HG03064 (cell line): ENCODE results near the gene MACF1.
"Not testable (repeated sequence)": the region's sequence is repeated elsewhere in the genome, so short reads cannot be mapped to it uniquely, and the experiment has no call there.

ENCODE experiments used
- ATAC-seq: cut with Tn5 transposase; IDR thresholded peaks from one replicate; pipeline ENCODE4 v1.9.1; 2021; ENCODE audit warnings: low read depth; ENCODE audit not compliant: unreplicated experiment

The MACF1 gene

GRCh38 chr1:39204441-39205081 is at the start of gene MACF1:
TSS of gene MACF1 (plus strand) at chr1:39204695. CDS start at chr1:39205023, 328 bp downstream.
- ATAC-seq: no peak

DNA sequence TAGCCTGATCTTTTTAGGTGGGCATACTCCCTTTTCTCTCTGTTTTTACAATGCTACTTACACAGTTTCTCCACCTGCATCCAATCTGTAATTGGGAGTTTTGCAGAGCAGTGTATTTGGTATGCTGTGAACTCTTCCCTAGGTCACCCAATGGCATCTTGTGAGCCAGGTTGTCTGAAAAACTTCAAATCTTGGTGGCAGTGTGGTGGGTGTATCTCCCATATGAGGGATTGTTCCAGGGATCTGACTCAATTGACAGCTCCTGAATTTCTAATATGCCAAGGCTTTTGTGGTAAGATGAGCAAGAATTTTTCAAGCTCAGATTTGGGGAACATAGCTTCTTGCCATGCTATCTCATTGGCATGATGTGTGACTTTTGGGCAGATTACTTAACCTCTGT is 47.2 kb upstream of the MACF1 start:
- no peak for ATAC-seq

DNA sequence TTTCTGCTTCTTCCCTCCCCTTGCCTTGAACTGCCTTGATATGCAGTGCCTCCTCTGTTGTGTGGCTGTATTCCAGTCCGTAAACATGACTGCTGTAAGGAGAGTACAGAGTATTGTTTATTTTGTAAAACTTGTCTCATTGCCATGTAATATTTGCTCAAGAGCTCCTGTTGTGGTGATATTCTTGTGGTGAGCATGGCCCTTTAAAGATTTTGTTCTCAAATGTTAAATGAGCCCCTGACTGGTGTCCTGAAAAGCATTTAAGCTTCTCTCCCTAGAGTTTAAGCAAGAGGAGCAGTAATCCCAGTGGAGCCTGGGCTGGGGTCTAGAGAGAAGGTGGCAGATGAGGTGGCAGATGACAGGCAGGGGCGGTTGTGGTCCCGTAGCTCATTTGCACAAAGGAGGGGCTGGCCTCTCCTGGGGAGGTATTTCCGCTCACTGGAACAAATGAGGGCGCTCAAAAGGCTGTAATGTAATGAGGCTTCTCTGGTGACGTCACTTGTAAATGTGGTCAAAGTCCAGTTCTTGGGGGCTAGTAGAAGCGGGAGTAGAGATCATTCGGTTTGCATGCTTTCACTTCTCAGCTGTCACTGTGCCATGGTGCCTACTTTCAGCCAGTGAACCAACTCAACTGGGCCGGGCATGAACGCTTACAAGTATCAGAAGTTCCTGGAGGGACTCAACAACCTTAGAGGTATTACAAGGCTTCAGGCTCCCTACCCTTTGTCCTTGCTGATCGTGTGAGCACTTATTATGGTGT is 46.0 kb upstream of the MACF1 start:
- ATAC-seq: no peak

- no peak for ATAC-seq
Observed at GRCh38 chr1:39159224-39160036, 45.1 kb upstream of the MACF1 start.

- ATAC-seq: no peak
Observed at GRCh38 chr1:39160703-39161102, 43.8 kb upstream of the MACF1 start.

- ATAC-seq: not testable (repeated sequence)
Observed at GRCh38 chr1:39161811-39162210, 42.7 kb upstream of the MACF1 start.

DNA sequence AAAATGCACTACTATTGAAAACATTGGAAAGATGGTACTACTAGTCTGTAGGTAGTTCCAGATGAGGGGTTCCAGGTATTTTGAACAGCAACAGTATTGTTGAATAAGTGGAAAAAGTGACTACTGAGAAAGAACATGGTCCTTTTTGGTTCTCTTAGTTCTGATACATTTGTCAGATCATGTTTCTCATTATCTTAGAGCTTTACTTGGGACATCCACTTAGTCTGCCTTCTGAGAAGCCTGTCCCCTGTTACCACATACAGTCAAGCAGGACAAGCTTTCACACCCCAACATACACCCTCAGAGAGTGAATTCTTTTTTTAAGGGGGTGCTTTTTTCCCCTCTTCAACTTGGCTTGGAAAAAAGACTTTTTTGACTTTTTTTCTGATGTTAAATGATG is 41.0 kb upstream of the MACF1 start:
- no peak for ATAC-seq

DNA sequence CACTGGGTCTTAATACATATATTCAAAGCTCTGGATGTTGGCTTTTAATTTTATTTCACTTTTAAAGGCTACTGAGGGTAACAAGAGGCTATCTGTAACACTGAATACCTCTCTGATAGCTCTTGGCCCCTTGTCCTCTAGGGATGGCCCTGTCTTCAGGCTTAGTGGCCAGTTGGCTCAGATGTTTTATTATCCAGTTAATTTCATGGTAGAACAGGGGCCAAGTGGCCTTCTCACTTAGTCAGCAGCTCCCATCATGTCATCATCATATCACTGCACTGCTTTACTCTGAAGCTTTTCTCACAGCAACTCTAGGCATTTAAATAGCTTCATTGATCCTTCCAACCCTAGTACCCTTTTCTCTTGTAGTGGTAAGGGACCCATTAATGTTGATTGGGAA is 40.2 kb upstream of the MACF1 start:
- no peak for ATAC-seq

DNA sequence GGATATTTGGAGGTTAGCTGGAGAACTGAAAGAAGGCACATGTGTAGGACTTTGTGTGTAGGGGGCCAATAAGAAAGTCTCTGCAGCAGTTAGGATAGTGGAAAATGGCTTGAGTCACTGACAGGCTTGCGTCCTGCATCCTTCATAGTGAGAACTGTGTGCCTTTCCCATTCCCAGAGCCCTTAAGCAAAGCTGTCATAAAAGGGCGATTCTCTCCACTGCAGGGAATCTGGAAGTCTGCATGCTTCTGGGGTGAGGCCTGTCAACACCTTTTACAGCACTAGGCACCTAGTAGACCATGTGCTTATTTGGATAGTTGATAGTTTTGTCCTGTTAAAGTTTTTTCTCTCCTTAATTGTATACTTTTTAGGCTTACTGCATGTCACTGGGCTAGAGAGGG is 39.4 kb upstream of the MACF1 start:
- ATAC-seq: no peak

DNA sequence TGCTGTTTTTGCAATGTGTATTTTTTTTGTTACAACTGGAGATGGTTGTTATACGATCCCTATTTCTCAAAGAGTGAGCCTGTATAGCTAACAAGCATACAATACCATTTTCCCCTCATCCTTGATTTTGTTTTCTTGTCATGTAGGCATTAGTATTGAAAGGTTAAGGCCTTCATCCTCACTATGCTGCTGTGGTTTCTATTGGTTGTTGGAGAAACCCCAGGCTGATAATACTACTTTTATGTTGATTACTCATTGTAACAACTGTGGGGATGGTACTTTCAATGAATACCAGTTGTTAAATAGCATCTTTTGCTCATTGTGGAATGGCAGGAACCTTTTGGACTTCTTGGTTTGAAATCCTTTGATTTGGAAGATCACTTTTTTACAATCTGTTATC is 39.0 kb upstream of the MACF1 start:
- no peak for ATAC-seq

DNA sequence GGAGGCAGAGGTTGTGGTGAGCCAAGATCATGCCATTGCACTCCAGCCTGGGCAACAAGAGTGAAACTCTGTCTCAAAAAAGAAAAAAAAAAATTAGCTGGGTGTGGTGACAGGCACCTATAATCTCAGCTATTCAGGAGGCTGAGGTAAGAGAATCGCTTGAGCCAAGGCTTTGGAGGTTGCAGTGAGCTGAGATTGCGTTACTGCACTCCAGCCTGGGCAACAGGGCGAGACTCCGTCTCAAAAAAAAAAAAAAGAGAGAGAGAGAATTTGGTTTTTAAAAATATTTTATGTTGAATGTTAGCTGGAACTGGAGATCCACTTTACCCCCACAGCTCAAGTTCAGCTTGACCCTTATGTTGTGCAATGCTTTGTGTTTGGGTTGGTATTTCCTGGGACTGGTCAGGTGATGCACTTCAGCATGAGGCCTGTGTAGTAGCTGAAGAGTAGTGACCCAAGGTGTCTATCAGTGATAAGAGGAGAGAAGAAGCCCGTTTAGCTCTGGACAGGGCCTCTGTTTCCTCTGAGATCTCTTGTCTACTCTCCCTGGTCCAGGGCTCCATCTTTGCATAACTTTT is 36.8 kb upstream of the MACF1 start:
- ATAC-seq: no peak

GRCh38 chr1:39168301-39169080 is 36.0 kb upstream of the MACF1 start:
- ATAC-seq: no peak

DNA sequence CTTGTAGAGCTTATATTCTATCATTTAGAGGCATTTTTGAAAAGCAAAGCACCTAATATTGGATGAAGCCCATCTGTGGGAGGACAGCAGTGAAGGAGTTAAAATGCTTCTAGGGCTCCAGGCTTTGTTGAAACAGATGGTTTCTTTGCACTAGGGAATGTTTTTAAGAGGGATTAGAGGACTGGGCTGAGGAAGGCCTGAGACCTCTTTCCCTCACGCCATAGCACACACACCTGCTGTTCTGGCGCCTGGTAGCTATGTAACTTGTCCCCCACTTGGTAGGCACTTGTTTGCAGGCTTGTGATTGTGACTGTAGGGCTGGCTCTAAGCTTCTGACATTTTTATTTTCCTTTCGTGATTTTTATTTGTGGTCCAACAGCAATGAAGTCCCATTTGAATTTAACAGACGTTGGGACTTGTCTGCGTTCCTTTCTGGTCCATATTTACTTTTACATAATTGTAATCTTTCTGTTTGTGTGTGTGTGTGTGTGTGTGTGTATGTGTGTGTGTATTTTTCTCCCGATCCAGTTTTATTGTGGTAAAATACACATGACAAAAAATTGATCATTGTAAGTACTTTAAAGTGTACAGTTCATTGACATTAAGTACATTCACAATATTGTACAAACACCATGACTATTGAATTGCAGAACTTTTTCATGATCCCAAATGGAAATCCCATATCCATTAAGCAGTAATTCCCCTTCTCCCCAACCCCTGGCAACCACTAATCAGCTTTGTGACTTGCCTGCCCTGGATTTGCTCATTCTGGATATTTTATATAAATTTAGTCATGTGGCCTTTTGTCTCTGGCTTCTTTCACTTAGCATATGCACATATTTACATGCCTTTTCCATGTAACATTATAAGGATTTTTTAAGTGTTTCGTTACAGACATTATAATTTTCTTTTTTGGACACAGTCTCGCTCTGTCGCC is 33.5 kb upstream of the MACF1 start:
- no peak for ATAC-seq

DNA sequence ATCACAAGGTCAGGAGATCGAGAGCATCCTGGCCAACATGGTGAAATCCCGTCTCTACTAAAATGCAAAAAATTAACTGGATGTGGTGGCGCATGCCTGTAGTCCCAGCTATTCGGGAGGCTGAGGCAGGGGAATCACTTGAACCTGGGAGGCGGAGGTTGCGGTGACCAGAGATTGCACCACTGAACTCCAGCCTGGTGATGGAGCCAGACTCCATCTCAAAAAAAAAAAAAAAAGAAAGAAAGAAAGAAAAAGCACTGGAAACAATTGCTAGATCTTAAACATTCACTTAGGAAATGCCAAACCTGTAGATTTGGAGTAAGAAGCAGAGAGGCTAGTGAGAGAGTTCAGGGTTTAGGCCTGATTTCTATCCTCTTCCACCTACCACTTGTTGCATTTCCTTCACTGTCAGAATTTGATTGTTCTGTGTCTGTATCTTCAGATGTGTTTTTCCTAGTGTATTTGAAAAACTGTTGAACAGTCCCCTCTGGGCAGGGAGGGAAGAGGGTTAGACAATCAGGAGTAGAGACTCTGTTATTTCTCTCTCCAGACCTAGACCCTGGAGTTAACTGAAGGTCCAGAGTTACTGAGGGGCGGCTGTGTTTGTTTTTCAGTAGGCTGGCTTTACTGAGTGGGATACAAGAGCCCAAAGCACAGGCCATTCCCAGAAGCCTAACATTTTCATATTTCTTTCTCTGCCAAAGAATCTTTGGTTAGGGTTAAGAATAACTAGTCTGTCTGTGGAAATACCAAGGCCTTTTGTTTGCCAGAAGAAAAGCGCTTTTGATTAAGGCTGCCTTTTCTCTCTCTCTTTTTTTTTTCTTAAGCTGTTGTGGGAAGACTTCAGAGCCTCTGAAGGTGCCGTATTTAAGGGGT is 31.1 kb upstream of the MACF1 start:
- ATAC-seq: no peak

DNA sequence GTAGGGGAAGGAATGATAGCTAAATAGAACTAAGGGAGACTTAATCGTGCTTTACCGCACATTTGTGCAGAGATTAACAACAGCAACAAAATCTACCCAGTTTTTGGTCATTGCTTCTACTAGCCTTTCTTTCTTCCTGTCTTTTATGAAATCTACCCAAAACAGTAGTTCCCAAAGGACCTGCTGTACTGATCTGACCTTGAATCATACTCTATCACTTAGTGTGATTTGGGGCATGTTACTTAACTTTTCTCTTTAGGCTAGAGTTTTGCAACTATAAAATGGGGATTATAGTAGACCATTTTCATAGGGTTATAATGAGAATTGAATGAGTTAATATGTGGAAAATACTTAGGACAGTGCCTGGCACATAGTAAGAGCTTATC is 30.5 kb upstream of the MACF1 start:
- no peak for ATAC-seq

- no peak for ATAC-seq
Observed at GRCh38 chr1:39174390-39175081, 30.0 kb upstream of the MACF1 start.

DNA sequence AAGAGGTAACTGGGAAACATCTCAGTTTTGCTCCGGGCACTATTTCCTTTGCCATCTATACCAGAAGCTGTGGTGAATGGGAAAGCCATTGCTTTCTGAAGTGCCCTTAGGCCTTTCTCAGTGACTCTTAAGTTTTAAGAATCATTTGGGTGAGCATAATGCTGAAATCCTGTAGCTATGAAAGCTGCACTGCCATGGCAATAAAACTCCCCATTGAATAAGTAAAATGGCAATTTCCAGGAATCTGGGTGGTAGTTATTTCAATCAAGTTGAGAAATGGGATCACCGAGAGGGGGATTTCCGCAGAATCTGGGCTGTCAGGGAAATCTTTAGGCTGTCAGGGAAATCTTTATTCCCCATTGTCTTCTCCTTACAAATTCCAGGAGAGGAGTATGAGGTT is 26.8 kb upstream of the MACF1 start:
- ATAC-seq: no peak
